Right atrium auricular region (tissue), 2 donors: ENCODE results near the gene VEZT. TPM values are rescaled to one million over a fixed set of nuclear protein-coding genes. Genes with fewer than 3 reads are reported as not detected.

Experiments used
- DNase-seq: peaks from one replicate; pipeline ENCODE4 v3.0.0-alpha.2; 2019; ENCODE audit warnings: low spot score
- H3K27ac ChIP-seq, 2 donors: fragments of 200-600 bp; sonication (generic); 1 replicate in 1 of 2; 2 replicates in 1 of 2; pipeline ENCODE4 v1.5.1; 2016 to 2019
- H3K27me3 ChIP-seq, 2 donors: fragments of 200-600 bp; sonication (generic); one replicate each; pipeline versions ENCODE4 v1.5.1 to v1.6.0; 2017 to 2019
- H3K36me3 ChIP-seq: fragments of 200-600 bp; sonication (generic); one replicate; pipeline ENCODE4 v1.5.1; 2016
- H3K4me1 ChIP-seq, 2 donors: fragments of 200-600 bp; sonication (generic); one replicate each; pipeline versions ENCODE4 v1.5.1 to v1.6.0; 2017 to 2019
- H3K4me3 ChIP-seq, 2 donors: fragments of 200-600 bp; sonication (generic); 1 replicate in 1 of 2; 2 replicates in 1 of 2; pipeline ENCODE4 v1.5.1; 2017 to 2019; ENCODE audit warnings: mild to moderate bottlenecking in 1 of 2, moderate library complexity in 1 of 2
- H3K9me3 ChIP-seq, 2 donors: fragments of 200-600 bp; sonication (generic); one replicate each; pipeline ENCODE4 v1.5.1; 2019
- CTCF ChIP-seq, 2 donors: fragments of 200-600 bp; sonication (generic); IDR thresholded peaks; one replicate each; pipeline ENCODE4 v1.5.1; 2019; ENCODE audit warnings: antibody characterized with exemption in 2 of 2
- total RNA-seq, 2 donors: library from RNA; depleted of rRNA; stranded (reverse); fragments of >200 nt; gene quantifications; one replicate each; pipeline ENCODE4 v1.1.0, GENCODE V29; 2016

Gene VEZT
- total RNA-seq, 2 donors from 2014 or later: 66.6 to 69.8 TPM

GRCh38 chr12:95178136-95178535 is 39.5 kb upstream of the VEZT start:
- no peak for TF ChIP-seq CTCF (IDR thresholded peaks at IDR 0.05)
- no peaks in the 10 kb centered on the region for H3K9me3 ChIP-seq
- H3K4me1 ChIP-seq: peaks cover 0 to 9% of the 10 kb centered on the region in 2 donors
- H3K4me3 ChIP-seq: no peak overlapping the region
- no peaks in the 10 kb centered on the region for H3K27me3 ChIP-seq
- no peaks in the 10 kb centered on the region for H3K36me3 ChIP-seq
- no peak overlapping the region for H3K27ac ChIP-seq
- DNase-seq: no peak

- no peaks in the 10 kb centered on the region for H3K36me3 ChIP-seq
Observed at GRCh38 chr12:95179011-95179410, 38.6 kb upstream of the VEZT start.

GRCh38 chr12:95181103-95181502 is 36.5 kb upstream of the VEZT start:
- no peak for TF ChIP-seq CTCF (IDR thresholded peaks at IDR 0.05)
- Histone ChIP-seq H3K4me1 (no peaks in the 10 kb centered on the region), H3K36me3 (no peaks in the 10 kb centered on the region), H3K9me3 (no peaks in the 10 kb centered on the region), H3K27ac (no peak overlapping the region), H3K4me3 (no peak overlapping the region), H3K27me3 (no peaks in the 10 kb centered on the region)
- DNase-seq: no peak

More at GRCh38 chr12:95179011-95179410, 38.6 kb upstream of the VEZT start:
- Histone ChIP-seq H3K27me3 (no peaks in the 10 kb centered on the region), H3K4me1 (peaks cover 0 to under 1% of the 10 kb centered on the region in 2 donors), H3K4me3 (no peak overlapping the region), H3K9me3 (no peaks in the 10 kb centered on the region), H3K27ac (no peak overlapping the region)
- no peak for DNase-seq
- no peak for TF ChIP-seq CTCF (IDR thresholded peaks at IDR 0.05)

GRCh38 chr12:95182868-95183415 is 34.7 kb upstream of the VEZT start:
- Histone ChIP-seq H3K4me3 (no peak overlapping the region), H3K36me3 (no peaks in the 10 kb centered on the region), H3K4me1 (no peaks in the 10 kb centered on the region), H3K27me3 (no peaks in the 10 kb centered on the region), H3K27ac (no peak overlapping the region), H3K9me3 (no peaks in the 10 kb centered on the region)
- no peak for DNase-seq
- TF ChIP-seq CTCF (IDR thresholded peaks at IDR 0.05): no peak

GRCh38 chr12:95184121-95184520 is 33.5 kb upstream of the VEZT start:
- Histone ChIP-seq H3K27ac (no peak overlapping the region), H3K4me1 (no peaks in the 10 kb centered on the region), H3K27me3 (no peaks in the 10 kb centered on the region), H3K4me3 (no peak overlapping the region), H3K9me3 (no peaks in the 10 kb centered on the region), H3K36me3 (no peaks in the 10 kb centered on the region)
- DNase-seq: no peak
- no peak for TF ChIP-seq CTCF (IDR thresholded peaks at IDR 0.05)

- no peak for DNase-seq
- no peak for TF ChIP-seq CTCF (IDR thresholded peaks at IDR 0.05)
- no peaks in the 10 kb centered on the region for H3K4me1 ChIP-seq
- no peak overlapping the region for H3K4me3 ChIP-seq
- no peaks in the 10 kb centered on the region for H3K27me3 ChIP-seq
- H3K9me3 ChIP-seq: no peaks in the 10 kb centered on the region
- H3K36me3 ChIP-seq: no peaks in the 10 kb centered on the region
- no peak overlapping the region for H3K27ac ChIP-seq
Observed at GRCh38 chr12:95185072-95185471, 32.5 kb upstream of the VEZT start.
